Mammary epithelial cell (primary cell): ENCODE measurements around the gene RASSF1.
A peak's percentile ranks its signal among the peaks of the same experiment; 100 is the strongest.

ENCODE experiments used
- CTCF ChIP-seq, 2 donors: IDR thresholded peaks in 1 of 2; conservative IDR thresholded peaks in 1 of 2; 2 replicates each; pipeline ENCODE4 v1.5.1; 2011 to 2012; ENCODE audit warnings: inconsistent platforms in 2 of 2, low read length in 2 of 2, mild to moderate bottlenecking in 2 of 2, control low read depth in 1 of 2, low read depth in 1 of 2; ENCODE audit not compliant: insufficient read depth in 1 of 2; ENCODE audit errors: extremely low read depth in 1 of 2
- EZH2 ChIP-seq: IDR thresholded peaks from 2 replicates; pipeline ENCODE4 v1.6.1; 2012; ENCODE audit warnings: low read length, inconsistent platforms, borderline replicate concordance

GRCh38 chr3:50355829-50356552 is 15.4 kb upstream of the RASSF1 start:
- TF ChIP-seq CTCF (conservative IDR thresholded peaks at IDR 0.05 in 1 of 2, IDR thresholded peaks at IDR 0.05 in 1 of 2; ENCODE audit: extremely low read depth in 1 of 2, insufficient read depth in 1 of 2, low read depth in 1 of 2, low read length in 2 of 2) (peak in 1 of 2 donors; percentile 0), EZH2 (no peak)
